HL-60/S4 treated with retinoic acid at 250 ng/mL for 4 days and 3 days (cell line): ENCODE data around the gene CBLB.

ENCODE experiments used
- in situ Hi-C: fragments of 300-500 bp; cut with MboI; formaldehyde crosslinking; loops from 2 replicates; pipeline ENCODE4 v1.7.0; 2022; ENCODE audit warnings: low sequenced_read_pairs

Gene CBLB

DNA sequence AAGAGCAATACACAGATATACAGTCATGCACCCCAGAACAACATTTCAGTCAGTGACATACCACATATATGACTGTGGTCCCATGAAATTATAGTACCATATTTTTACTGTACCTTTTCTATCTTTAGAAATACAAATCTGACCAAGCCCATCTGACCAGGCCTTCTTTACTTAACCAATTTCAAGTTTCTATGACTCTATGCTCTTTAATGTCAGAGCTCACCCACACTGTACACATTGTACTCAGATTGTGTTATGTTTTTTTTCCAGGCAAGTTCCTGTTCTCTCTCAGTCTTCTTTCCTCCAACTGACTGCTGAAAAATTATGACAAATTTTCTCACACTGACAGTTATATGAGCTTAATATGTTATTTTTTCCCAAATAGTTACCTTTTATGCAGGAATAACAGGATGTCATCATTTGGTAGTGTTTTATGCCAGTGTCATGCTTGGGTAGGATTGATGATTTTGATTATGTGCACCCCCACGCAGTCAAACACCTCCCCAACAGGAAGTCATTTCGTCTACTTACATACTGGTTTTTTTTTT, 8.0 kb upstream of the CBLB start:
- in situ Hi-C loops = no loop called here

DNA sequence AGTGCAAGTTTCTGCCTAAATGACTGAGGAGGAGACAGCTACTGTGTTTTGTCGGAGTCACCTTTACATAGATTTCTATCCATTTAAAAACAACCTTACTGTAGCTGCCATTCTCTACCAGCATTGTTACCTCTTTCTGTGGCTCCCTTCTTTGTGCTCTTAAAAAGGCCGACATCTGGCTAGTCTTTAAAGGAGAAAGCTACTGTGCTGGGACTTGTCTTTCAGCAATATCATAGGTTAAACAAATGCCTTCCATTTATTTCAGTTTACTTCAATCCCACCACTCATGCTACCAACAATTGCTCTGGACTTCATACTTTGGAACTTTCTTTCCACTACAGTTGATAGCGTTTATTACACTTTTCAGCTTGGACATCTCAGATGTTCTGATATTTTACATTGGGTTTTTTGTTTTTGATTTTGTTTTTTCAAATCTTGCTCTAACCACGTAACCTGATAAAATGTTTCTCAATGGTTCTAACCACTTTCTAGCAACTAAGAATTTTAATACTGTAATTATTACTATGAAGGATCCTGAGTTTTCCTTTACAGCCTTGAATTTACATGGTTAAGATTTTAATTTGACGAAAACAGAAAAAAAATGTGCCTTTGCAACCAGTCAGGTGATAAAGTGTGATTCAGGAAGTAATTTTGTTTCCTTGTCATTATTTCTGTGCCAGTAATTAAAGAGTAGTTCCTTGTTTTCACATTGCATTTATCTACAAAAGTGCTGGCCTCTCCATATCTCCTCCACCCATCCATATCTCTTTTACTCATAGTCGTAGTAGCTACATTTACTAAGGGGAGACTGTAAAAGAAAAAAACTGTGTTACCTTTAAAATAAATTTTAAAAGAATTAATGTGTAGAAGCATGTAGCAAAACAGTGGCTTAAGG, 1.3 kb upstream of the CBLB start:
- in situ Hi-C loops = no loop called here

DNA sequence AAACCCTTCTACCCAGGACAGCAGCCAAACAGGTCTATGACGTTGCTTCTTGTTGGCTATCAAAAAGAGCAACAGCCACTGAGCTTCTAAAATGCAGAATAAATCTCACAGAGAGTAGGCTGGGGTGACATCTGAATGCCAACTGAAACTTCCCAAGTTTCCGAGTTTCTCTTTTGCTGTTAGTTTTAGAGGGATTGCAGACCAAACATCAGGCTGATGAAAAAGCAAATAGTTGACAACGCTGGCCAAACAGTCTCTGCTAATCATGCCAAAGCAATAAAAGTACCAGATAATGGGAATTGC, 670 bp upstream of the CBLB start:
- in situ Hi-C loops = no loop called here

DNA sequence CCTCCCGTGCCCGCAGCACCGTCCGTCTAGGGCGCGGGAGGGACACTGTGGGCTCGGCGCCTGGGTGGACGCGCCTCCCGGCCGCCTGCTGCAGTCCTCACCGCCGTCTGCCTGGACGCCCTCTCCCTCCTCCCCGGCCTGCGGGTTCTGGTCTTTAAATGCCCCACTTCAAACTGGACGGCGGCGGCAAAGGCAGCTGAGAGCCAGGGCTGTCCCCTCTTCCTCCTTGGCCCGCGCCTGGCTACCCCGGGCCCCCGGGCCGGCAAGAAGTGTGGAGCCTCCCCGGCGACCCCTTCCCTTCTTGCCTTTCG, 426 bp downstream of the CBLB start:
- in situ Hi-C loops = no loop called here

DNA sequence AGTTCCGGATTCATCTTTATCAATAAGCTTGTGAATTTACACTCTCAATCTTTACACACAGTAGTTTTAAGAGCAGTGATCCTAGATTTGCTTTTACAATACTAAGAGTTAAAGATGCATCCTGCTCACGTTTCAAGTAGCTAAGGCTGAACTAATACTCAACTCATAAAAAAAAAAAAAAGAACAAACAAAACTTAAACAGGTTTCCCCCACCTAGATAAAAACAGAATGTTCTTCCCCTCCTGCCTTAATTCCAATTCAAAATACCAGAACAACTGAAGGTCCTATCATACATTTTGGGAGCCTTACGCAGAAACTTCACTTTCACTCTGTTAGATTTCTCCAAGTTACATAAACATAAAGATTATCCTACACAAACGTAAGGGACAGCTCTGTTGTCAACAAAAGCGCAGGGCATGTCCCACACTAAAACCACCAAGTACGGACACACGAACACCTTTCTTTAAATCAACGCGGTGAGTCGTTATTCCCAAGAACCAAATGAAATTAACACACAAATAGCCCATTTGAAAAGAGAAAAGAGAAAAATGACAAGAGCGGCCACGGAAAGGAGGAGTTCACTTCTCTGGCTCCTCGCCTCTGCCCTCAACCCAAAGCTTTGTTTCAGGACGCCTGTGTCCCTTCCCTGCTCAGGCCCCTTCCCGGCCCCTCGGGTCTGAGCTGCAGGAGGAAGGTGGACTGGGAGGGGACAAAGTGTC, 941 bp downstream of the CBLB start:
- in situ Hi-C loops = no loop called here

DNA sequence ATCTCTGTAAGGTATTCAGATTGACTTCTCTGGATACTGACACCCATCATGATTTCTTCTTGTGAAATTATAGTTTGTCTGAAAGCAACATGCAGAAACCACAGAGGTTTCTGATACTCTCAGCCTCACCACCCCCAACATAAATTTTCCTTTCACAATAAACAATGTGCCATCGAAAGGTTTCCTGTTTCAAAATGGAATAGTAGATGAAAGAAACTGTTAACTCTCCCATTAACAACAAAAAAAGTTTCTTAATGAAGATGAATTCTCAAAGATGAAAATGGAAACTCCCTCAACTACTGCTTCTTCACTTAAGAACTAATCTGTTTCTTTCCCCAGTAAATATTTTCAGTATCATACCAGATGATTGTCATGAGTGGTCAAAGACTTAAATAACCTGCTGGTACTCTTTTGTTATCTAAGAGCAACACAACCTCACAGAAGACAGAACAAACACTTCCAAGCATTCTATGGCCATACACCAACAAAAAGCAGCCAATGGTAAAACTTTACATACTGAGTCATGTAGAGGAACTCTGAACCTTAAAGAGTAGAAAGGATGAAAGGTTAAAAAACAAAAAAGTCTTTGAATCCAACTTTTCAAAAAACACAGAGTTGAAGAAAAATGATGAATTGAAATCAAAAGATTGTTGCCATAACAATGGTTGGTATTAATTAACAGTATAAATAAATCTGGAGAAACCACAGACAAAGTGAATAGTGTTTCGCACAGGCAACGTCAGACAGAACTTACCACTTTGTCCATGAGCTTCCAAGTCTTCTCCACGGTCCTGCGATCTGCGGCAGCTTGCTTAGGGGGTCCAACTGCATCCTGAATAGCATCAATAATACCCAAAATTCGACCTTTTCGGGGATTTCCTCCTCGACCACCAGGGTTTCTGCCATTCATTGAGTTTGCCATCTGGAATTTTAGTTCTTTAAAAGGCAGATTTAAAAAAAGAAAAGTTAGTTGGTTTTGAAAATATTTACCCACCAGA, 1.9 kb downstream of the CBLB start:
- in situ Hi-C loops = no loop called here

DNA sequence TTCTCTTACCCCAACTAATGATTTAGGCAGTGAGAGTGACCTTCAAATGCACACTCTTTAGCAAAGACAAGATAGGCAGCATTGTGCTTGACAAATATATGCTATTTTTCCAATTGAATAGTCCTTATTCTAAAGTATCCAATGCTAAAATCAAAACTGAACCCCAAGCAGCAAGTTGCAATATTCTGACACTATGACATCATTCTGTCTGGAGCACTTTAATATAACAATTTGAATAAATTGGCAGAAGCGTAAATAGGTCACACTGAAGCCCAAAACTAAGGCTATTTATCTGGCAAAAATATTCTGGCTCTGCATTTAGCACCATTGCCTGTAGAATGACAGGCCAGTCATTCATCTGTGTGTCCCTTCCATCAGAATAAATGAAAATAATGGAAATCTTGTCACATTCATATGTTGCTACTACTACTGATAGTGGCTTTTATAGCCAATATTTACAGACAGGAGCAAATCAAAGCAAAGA, 2.9 kb downstream of the CBLB start:
- in situ Hi-C loops = no loop called here

DNA sequence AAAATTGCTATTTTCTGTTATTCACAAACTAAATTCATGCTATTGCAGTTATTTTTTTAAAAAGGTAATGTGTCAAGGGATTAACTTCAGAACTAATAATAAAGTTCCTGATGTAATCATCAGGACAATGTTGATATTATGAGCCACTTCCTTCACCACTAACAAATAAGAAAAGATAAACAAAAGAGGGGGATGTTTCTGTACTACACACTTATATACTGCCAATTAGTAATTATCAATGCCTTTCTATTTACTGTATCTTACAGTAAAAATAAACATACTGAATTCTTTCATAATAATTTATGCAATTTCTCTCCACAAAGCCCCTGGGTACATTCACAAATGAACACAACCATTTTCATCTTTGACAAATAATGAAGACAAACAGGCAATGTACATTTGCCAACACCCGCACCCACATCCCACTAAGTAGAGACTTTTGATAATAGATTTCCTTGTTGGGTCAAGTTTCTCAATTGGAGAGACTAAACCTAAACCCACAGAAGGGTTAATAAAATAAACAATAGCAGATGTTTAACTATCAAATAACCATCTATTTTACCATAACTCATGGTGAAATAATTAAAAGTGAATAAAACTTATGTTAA, 3.7 kb downstream of the CBLB start:
- in situ Hi-C loops = no loop called here

DNA sequence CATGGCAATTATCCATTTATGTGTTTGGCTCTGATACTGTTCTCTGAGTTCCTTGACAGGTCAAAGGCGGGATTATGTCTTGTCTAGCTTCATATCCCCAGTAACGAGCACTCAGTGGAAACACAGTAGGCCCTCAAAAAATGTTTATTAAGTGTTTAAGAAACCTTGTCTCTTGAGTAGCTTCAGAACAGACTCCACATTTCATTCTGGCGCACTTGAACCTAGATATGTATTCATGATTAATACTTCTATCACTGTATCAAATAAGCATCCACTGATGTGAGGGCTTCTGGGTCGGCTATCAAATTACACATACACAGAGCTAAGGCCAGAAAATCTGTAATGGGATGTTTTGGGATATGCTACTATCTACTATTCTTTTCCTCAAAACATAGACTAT, 4.6 kb downstream of the CBLB start:
- in situ Hi-C loops = no loop called here

DNA sequence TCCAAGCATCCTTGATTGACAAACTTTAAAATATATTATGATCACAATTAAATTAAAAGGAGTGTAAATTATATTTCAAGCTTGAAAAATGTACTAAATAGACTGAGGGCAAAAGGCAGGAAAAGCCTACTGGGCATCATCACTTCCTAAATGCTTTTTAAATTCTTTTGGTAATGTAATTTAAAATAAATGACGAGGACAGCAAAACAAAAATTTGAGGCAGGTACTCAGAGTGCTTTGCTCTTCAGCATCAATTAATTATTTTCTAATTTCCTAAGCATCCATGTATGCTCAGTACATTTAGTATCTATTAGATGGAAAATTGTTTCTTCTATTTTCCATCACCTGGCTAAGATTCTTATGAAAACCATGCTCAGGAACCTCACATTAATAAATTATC, 5.2 kb downstream of the CBLB start:
- in situ Hi-C loops = no loop called here

DNA sequence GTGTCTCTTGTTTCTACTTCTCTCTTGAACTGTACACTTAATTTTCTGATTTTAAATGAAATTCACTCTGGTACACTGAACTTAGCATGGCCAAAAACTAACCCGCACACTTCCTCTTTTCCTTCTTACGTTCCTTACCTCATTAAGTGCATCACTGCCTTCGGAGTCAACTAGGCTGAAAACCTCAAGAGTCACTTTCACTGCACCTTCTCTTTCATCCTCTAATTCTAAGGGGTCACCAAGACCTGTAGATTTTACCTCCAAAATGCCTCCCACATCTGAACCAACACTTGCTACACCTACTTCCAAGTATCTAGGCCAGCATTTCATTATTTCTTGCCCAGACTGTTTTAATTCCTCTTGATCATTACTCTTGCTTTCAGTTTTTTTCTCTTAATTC, 6.6 kb downstream of the CBLB start:
- in situ Hi-C loops = no loop called here

DNA sequence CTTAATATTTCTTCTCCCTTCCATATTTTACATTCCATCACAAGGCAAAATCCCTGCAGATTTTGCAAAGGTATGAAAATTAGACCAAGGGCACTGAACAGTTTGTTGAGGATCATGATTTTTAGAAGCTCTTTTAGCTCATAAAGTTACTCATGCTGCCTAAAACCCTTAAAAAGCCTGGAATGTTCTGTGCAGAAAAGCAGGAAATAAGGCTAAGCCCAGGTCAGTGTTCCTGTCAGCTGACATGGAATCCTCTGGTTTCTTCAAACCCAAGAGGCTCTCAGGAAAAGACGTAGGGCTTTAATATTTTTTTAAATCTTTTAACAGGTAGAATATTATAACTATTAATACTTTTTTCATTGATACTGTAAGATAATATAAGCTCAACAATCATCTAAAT, 8.2 kb downstream of the CBLB start:
- in situ Hi-C loops = no loop called here

DNA sequence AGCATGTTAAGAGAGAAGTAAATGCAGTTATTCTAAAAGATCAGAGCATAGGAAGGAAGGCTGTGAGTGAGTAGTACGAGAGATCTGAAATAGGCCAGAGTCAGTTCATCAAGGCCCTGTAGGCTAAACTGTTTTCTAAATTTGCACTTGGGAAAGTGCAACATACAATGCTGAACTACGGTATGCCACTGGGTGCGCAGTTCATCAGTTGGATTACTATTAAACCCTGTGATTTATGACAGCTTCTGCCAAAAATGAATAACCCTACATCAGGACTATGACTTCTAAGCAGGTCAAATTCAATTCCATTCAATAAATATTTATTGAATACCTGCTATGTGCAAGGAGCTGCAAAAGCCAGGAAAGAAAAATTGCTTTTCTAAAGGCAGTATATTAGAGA, 10.8 kb downstream of the CBLB start:
- in situ Hi-C loops = no loop called here

DNA sequence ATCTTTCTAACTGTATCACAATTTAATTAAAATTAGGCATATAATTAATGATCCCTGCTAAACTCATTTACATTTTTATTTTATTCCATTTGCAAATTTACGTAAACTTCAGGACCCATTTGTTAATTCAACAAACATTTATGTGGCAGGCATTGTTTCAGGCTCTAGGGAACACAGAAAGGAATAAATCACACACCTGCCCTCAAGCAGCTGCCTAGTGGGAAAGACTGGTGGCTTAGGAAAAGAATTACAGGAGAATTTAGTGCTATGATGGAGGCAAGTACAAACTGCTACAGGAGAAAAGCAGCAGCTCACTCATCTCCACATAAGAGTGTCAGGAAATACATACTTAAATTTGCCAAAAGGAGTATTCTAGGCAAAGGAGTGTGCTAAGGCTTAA, 11.2 kb downstream of the CBLB start:
- in situ Hi-C loops = no loop called here

DNA sequence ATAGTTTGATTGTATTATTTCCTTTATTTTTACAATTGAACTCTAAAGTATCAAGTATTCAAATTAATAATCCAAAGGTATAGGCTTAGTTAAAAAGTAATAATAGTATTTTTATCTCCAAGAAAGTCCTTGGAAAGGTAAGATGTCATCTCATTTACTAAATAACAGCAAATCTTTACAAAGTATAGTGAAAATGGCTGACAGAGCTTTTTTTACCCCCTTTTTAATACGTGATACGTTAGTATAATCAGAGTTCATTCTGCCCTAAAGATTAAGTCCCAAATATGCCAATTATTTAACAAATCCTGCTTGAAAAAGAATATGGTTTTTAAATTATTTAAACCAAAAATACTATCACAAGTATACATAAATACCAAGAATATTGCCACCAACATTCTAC, 12.2 kb downstream of the CBLB start:
- in situ Hi-C loops = no loop called here

DNA sequence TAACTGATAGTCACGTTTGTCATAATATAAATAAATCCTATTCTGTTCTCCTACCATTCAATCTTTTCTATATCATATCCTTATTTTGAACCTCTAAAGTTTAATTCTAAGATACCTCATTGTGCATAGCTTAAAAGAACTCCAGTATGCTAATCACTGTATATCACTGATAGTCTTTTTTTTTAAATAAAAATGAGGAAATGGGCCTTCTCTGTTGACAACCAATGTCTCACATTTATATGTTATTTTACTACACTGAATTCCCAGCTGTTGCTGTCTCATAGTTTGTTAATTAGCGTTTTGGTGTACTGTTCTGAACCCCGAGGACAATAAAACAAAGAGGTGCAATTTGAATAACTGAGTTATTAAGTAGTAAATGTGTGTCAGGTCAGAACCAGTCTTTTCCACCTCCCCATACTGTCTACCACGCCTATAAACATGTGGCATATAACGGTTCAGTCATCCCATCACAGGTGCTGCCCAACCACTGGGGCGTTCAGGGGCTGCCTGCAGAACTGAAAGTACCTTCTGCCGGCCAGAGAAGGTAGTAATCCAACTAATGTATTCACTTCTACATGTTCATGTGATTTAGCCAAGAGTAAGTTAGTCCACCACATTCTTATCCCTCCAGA, 14.9 kb downstream of the CBLB start:
- in situ Hi-C loops = no loop called here

DNA sequence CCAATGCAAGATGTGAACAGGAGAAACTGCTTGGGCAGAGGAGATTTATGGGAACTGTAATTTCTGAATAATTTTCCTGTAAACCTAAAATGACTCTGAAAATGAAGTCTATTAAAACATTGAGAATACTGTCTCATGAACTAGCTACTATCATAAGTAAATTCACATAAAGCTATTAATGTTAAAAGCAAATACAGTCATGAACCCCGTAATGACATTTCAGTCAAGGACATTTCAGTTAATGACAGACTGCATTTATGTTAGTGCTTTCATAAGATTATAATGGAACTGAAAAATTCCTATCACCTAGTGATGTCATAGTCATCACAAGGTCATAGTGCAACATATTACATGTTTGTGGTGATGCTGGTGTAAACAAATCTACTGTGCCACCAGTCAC, 17.2 kb downstream of the CBLB start:
- in situ Hi-C loops = no loop called here

DNA sequence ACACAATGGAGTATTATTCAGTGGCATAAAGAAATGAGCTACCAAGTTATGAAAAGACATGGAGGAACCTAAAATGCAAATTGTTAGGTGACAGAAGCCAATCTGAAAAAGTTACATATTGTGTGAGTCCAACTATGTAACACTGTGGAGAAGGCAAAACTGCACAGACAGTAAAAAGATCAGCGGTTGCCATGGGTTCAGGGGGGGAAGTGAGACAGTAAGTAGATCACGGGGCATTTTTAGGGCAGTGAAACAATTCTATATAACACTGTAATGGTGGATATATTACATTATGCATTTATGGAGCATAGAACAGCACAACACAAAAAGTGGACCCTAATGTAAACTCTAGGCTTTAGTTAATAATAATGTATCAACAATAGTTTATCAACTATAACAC, 17.6 kb downstream of the CBLB start:
- in situ Hi-C loops = no loop called here

DNA sequence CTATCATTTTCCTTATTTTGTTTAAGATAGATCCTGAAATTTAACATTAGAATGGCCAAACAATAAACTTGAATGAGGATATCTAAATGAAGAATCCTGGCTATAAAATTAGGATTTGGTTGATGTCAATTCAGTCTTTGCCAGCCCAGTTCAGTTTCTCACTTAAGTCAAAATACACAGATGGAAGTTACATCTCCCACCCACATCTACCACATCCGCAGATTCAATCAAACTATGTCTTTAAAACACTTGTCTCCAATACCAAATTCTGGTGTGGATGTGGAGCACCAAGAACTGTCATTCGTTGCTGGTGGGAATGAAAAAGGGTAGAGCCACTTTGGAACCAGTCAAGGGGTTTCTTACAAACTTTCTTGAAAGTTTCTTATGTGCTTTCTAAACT, 18.2 kb downstream of the CBLB start:
- in situ Hi-C loops = no loop called here

DNA sequence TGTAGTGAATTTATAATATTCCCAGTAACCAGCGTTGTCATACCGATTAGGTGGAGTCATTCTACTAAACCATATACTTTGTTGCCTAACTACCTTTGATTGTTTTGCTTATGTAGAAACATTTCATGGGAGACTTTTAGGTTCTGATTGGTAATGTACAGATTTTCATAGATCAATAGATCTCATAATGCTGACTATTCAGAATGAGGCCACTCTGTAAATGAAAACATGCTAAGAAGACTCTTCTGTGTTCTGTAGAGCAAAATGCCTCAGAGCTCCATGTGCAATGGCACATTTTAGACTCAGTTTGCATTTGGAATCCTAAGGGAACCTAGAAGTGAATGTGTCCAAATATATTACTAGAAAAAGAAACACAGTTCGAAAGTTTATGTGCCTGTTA, 20.0 kb downstream of the CBLB start:
- in situ Hi-C loops = no loop called here
